ENCODE data around the gene SPSB1. TPM values are rescaled to one million over a fixed set of nuclear protein-coding genes. Genes with fewer than 3 reads are reported as not detected.

SPSB1 gene
- total RNA-seq, 1 experiment from 2014 or later: 2.9 TPM

DNA sequence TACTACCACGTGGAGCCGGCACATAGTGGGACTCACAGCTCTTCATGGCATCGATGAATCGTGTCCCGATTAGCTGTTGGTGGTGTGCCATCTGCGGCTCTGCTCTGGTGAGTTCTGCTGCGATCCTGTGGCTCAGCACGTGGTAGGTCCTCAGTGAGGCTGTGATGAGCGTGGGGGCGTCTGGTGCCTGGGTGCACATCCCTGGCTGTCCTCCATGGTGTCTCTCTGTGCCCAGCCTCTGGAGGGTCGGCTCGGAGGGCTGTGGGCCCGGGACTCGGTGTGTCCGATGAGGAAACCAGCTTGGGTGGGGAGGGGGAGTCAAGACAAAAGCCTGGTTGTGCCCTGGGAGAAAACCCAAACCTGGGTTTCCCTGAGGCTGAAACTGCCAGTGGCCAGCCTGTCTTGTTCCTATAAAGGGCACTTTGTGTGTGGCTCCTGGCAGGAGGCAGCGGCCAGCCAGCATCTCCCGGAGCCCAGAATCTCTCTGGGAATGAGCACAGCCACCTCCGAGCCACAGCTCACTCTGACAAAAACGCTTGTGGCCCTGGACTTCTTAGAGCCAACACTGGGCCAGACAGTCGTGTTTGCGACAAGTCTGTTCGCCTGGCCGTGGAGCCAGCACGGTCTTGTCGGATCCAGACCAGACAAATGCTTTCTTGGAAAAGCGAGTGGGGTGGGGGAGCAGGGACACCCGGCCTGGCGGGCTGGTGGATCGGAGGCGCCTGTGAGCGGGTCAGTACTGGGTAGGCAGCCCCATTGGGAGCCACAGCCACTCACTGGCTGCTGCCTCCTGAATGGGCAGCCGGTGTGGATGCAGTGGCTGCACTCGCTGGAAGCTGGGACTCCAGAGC, 31.8 kb downstream of the SPSB1 start:
- TF ChIP-seq, protein P1, sequence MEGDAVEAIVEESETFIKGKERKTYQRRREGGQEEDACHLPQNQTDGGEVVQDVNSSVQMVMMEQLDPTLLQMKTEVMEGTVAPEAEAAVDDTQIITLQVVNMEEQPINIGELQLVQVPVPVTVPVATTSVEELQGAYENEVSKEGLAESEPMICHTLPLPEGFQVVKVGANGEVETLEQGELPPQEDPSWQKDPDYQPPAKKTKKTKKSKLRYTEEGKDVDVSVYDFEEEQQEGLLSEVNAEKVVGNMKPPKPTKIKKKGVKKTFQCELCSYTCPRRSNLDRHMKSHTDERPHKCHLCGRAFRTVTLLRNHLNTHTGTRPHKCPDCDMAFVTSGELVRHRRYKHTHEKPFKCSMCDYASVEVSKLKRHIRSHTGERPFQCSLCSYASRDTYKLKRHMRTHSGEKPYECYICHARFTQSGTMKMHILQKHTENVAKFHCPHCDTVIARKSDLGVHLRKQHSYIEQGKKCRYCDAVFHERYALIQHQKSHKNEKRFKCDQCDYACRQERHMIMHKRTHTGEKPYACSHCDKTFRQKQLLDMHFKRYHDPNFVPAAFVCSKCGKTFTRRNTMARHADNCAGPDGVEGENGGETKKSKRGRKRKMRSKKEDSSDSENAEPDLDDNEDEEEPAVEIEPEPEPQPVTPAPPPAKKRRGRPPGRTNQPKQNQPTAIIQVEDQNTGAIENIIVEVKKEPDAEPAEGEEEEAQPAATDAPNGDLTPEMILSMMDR (conservative IDR thresholded peaks at IDR 0.05): no peak
- no peak overlapping the region for H3T11ph ChIP-seq (ENCODE audit: low read length)
- no peak overlapping the region for H2BK15ac ChIP-seq (ENCODE audit: low read depth, low read length)
- H3K9ac ChIP-seq (ENCODE audit: extremely low read depth, insufficient read length, low read length): no peak overlapping the region
- H3K56ac ChIP-seq (ENCODE audit: insufficient read length, low read depth, low read length): no peak overlapping the region
- H3K23me2 ChIP-seq (ENCODE audit: insufficient read length, low read depth, low read length, poor library complexity, severe bottlenecking): no peaks in the 10 kb centered on the region
- Mint-ChIP-seq H3K27me3 (ENCODE audit: low read depth) (no peaks in the 10 kb centered on the region; the same call in none of the 2 replicates), H3K4me1 (peaks cover 27 to 37% of the 10 kb centered on the region in 2 experiments), H3K36me3 (ENCODE audit: insufficient read depth in 1 of 3, low read depth in 3 of 3) (no peaks in the 10 kb centered on the region), H3K27ac (peak overlapping the region in 1 of 3 experiments; percentile 44; a peak in 1 of 7 replicates), H3K4me3 (no peak overlapping the region), H3K9me3 (no peaks in the 10 kb centered on the region)
- no peak overlapping the region for H3K4me2 ChIP-seq (ENCODE audit: insufficient read depth, insufficient read length, low read length)
- WGBS (ENCODE audit: extremely low coverage, insufficient read length, low lambda C conversion rate): no CpG with 5 or more reads among the region's 33 CpGs
- H3K9me3 ChIP-seq (ENCODE audit: control insufficient read depth, low read depth, low read length): no peaks in the 10 kb centered on the region
- no peak overlapping the region for H2BK20ac ChIP-seq (ENCODE audit: low read depth, low read length, poor library complexity, severe bottlenecking)
- H3K27me3 ChIP-seq (ENCODE audit: insufficient read depth, low read length): no peaks in the 10 kb centered on the region
- H2BK120ac ChIP-seq (ENCODE audit: low read depth, low read length, poor library complexity, severe bottlenecking): no peak overlapping the region
- H3K4me1 ChIP-seq (ENCODE audit: insufficient read depth, low read length): peaks cover 10% of the 10 kb centered on the region; the same call in 1 of the 2 replicates
- H2BK12ac ChIP-seq (ENCODE audit: insufficient read length, low read depth, low read length): no peak overlapping the region
- H2AFZ ChIP-seq (ENCODE audit: low read length): no peak overlapping the region
- no peak overlapping the region for H4K8ac ChIP-seq (replicated peaks; ENCODE audit: insufficient read length, low read depth, low read length)
- H2BK5ac ChIP-seq (ENCODE audit: insufficient read length, low read length): no peak overlapping the region
- H4K20me1 ChIP-seq (ENCODE audit: control insufficient read depth, insufficient read depth, insufficient read length): no peaks in the 10 kb centered on the region
- H3K14ac ChIP-seq (ENCODE audit: insufficient read depth, low read length): peak overlapping the region; percentile 17; the same call in 1 of the 2 replicates
- H3K27ac ChIP-seq (ENCODE audit: insufficient read length, low read depth, low read length): no peak overlapping the region
- H3K79me1 ChIP-seq (ENCODE audit: insufficient read depth, low read depth, low read length, poor library complexity, severe bottlenecking): no peaks in the 10 kb centered on the region
- H4K91ac ChIP-seq (ENCODE audit: insufficient read length, low read depth, low read length): no peak overlapping the region
- no peak overlapping the region for H3K4ac ChIP-seq (ENCODE audit: low read depth, low read length)
- H3K18ac ChIP-seq (ENCODE audit: insufficient read length, low read depth, low read length): no peak overlapping the region
- H2AK5ac ChIP-seq (ENCODE audit: insufficient read length, low read length): no peak overlapping the region
- DNase-seq: no peak
- no peak overlapping the region for H4K5ac ChIP-seq (ENCODE audit: insufficient read length, low read depth, low read length)
- no peaks in the 10 kb centered on the region for H3K79me2 ChIP-seq (ENCODE audit: insufficient read depth, low read length)
- no peak overlapping the region for H3K23ac ChIP-seq (ENCODE audit: insufficient read length, low read depth, low read length)

Data from H9 (cell line).